ENCODE results near the gene DCTN5.

The DCTN5 gene

GRCh38 chr16:23663918-23664317, 22.7 kb downstream of the DCTN5 start:
- no peak for DNase-seq (ENCODE audit: low spot score)

GRCh38 chr16:23666571-23667354, 25.5 kb downstream of the DCTN5 start:
- no peak for DNase-seq (ENCODE audit: low spot score)

- no peak for DNase-seq (ENCODE audit: low spot score)
Measured at GRCh38 chr16:23667355-23667659, 26.0 kb downstream of the DCTN5 start.

- DNase-seq (ENCODE audit: low spot score), result no peak
Measured at GRCh38 chr16:23668225-23668624, 27.0 kb downstream of the DCTN5 start.

GRCh38 chr16:23668873-23669272, 27.6 kb downstream of the DCTN5 start:
- DNase-seq (ENCODE audit: low spot score), result no peak

- DNase-seq (ENCODE audit: low spot score), result no peak
Measured at GRCh38 chr16:23670137-23670776, 29.0 kb downstream of the DCTN5 start.

GRCh38 chr16:23673971-23674614, 32.8 kb downstream of the DCTN5 start:
- DNase-seq (ENCODE audit: low spot score), result no peak

GRCh38 chr16:23676924-23677480, 35.7 kb downstream of the DCTN5 start:
- DNase-seq (ENCODE audit: low spot score), result no peak

- peak; percentile 78 for DNase-seq (ENCODE audit: low spot score)
Measured at GRCh38 chr16:23678430-23679273, 37.4 kb downstream of the DCTN5 start, which contains the start of gene PLK1. Gene PLK1, plus strand, starts transcription at chr16:23678889. Its CDS starts 44 bp downstream, at chr16:23678933.

GRCh38 chr16:23679274-23679985, 38.2 kb downstream of the DCTN5 start:
- DNase-seq (ENCODE audit: low spot score), result peak; percentile 51

GRCh38 chr16:23679986-23680336, 38.7 kb downstream of the DCTN5 start:
- no peak for DNase-seq (ENCODE audit: low spot score)

- DNase-seq (ENCODE audit: low spot score), result no peak
Measured at GRCh38 chr16:23682181-23682580, 40.9 kb downstream of the DCTN5 start.

- DNase-seq (ENCODE audit: low spot score), result no peak
Measured at GRCh38 chr16:23683487-23683886, 42.2 kb downstream of the DCTN5 start.

GRCh38 chr16:23687034-23687808, 46.0 kb downstream of the DCTN5 start:
- no peak for DNase-seq (ENCODE audit: low spot score)

GRCh38 chr16:23689442-23690187, 48.3 kb downstream of the DCTN5 start:
- DNase-seq (ENCODE audit: low spot score), result no peak

- no peak for DNase-seq (ENCODE audit: low spot score)
Measured at GRCh38 chr16:23690771-23691482, 49.7 kb downstream of the DCTN5 start.

- peak; percentile 13 for DNase-seq (ENCODE audit: low spot score)
Measured at GRCh38 chr16:23691483-23692189, 50.4 kb downstream of the DCTN5 start.

GRCh38 chr16:23692190-23692837, 51.0 kb downstream of the DCTN5 start:
- no peak for DNase-seq (ENCODE audit: low spot score)
